HG03571 (cell line): ENCODE data around the gene GPC6.

Experiments
- ATAC-seq: cut with Tn5 transposase; IDR thresholded peaks from one replicate; pipeline ENCODE4 v1.9.1; 2021; ENCODE audit not compliant: unreplicated experiment

The GPC6 gene

GRCh38 chr13:93767180-93767916 is 540.7 kb downstream of the GPC6 start:
- no peak for ATAC-seq

DNA sequence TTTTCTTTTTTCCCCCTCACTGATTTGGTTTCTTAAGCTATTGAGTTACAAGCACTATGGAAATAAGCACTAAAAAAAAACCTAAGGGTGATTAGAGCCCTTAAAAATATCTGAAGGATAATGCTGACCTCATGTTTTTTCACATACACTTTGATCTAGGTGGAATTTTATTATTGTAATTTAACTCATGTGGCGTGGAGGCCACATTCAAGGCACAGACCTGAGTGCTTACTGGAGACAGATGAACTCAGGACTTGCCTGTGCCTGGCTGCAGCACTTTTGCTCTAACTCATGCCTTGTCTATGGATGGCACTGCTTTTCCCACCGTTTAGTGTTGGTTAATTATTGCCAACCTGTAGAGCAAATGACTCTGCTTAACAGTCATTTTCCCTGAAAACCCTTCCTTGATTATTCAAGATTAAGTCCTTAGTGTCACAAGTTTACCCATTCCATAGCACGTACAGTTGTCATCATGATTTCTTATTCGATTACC is 541.4 kb downstream of the GPC6 start:
- ATAC-seq, result no peak

DNA sequence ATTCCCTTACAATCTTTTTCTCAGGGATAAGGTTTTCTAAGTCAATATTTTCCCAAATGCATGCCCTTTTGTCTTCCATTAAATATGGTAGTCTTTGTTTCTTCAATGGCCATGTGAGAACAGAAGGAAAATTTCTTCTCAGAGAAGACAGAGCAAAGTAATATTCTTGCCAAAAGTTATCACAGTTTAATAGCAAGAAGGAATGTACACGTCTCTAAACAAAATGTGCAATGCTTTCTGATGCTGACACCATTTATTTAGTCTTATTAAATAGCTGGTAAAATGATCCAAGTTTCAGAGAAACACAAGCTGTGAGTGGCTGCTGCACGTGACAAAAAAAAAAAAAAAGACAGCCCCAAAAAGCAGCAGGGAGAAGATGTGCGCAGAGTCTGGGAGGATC is 542.5 kb downstream of the GPC6 start:
- no peak for ATAC-seq

DNA sequence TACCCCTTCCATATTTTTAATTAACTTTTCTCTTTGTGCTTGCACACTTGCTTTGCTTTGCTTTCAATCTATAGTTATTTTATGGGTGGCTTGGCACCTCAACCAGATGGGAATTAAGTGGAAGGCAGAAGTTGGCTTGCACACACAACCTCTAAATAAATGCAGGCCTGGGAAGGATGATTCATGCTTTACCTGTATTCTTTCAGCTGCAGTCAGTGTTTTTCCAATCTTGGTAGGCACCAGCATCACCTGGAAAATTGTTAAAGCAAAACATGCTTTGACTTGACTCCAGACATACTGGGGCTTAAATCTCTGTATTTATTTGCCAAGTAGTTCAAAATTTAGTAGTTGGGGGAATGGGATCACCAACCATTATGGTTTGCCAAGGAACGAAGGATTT is 543.0 kb downstream of the GPC6 start:
- ATAC-seq, result no peak

DNA sequence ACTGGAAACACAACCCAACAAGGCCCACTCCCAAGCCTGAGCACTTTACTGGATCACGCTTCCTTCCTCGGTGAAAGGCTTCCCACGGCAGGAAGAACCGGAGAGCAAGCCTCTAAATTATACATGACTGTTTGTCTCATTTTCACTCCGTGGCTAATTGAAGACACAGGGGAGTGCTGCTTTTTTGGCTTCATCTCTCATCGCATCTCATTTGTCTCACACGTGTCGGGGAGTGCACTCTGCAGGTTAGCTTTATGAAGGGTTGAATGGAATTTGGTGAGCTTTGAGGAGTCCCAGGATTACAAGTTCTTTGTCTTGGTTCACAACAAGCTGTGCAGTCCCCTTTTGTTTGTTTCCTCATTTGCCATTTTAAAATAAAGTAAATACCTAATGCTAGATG is 544.6 kb downstream of the GPC6 start:
- no peak for ATAC-seq

DNA sequence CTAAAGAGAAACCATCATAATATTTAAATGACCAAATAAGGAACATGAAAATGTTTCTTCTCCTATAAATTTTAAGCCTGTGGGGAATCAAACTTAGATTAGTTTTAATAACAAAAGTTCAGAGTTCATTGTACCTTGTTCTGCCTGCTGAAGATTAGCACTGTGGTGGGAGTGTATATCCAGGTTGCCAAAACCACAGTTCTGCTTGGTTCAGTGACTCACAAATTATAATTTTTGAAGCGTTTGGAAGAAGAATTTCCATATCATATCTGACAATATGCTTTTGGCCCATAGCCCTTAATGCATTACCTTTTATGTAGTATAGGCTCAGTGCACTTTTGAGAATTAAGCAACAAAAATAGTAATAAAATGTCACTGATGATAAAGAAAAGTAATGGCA is 545.2 kb downstream of the GPC6 start:
- no peak for ATAC-seq

GRCh38 chr13:93774506-93774905 is 547.9 kb downstream of the GPC6 start:
- ATAC-seq, result no peak

DNA sequence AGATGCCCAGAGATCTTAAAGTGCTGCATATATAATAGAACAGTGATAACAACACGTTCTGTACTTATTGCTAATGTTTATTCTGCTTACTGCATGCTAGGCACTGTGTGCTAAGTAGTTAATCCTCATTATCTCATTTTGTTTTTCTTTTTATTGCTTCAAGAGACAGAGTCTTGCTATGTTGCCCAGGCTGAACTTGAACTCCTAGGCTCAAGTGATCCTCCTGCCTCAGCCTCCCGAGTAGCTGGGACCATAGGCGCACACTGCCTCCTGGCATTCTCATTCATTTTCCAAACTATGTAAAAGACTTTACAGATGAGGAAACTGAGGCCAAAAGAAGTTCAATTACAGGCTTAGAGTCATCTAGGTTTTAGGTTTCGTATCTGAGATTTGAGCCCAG is 548.4 kb downstream of the GPC6 start:
- no peak for ATAC-seq

DNA sequence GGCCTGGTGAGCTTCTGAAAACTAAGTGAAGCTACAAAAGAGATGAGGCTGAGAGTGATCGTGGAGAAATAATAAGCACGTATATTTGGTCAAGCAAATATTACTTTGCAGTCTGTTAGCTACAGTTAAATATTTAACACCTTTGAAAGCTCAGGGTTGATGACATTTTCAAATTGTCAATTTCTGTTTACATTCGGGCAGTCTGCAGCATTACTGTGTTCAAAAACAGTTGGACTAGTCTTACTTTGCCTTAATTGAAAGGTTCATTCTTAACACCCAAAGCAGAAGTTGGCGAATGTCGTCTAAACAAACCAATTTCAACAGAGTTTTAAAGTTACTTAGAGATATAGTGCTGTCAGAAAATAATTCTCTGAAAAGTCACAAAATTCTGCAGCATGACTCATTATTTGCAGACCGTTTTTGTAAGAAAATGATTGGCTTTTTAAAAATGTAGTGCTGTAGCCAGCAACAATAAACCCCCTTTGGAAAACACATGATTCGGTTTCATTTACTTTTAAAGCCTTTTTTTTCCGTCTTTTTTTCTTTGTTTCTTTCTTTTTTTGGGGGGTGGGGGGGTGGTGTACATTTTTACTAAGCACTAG is 549.0 kb downstream of the GPC6 start:
- no peak for ATAC-seq

GRCh38 chr13:93776936-93777335 is 550.3 kb downstream of the GPC6 start:
- ATAC-seq, result no peak

DNA sequence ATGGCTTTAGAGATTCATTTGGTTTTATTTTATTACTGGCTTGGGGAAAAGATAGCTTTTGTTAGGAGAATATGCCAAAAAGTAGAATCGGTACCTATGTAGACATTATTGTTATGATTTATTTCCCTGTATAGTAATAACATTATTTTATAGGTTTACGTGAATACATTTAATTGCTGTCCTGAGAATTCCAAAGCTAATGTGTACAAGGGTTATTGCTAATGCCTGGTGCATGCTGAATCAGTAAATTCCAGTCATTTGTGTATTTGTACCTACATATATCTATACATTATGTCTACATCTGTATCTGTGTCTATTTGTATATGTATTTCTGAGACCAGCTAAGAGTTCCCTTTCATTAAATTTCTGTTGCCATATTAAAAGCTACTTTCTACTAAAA is 550.9 kb downstream of the GPC6 start:
- ATAC-seq, result no peak

DNA sequence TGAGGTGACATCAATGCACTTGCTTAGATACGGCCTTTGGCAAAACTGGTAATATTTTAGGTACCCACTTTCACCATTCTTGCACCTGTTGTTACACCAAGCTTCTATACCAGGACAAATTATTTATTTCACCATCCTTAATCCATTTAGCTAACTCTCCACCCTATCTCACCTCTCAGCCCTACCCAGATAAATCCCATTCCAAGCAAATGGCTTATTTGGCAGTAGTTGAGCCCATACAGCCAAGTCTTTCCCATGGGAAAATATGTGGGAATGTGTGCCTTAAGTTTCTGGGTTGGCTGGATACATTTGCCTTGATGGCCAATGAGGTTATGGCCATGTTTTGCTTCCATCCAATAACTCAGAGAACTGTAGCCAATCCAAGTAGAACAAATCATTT is 551.9 kb downstream of the GPC6 start:
- no peak for ATAC-seq

- ATAC-seq, result no peak
Observed at GRCh38 chr13:93784191-93784590, 557.6 kb downstream of the GPC6 start.

DNA sequence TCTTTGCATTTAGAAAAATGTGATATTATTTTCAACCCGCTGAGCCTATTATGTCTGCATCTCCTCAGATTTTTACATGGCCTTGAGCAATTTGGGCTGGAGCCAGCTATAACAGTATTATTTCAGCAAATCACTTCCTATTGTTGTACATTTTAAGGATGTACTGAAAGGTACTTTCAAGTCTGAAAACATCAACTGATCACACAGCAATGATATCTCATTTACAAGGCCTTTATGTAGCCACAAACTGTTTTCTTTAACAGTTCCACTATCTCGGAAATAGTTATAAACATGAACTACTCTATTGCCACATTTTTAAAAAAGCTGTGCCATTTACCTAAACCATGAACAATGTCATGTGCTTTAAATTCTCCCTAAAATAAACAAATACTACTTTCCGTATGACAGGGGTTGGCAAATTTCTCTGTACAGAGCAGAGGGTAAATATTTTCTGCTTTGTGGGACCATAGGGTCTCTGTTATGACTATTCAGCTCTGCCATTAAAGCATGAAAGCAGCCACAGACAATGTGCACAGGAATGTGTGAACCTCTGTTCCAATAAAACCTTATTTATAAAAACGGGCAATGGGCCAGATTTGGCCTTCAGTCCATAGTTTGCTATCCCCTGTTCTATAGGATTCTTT is 560.4 kb downstream of the GPC6 start:
- no peak for ATAC-seq

GRCh38 chr13:93788456-93788855 is 561.8 kb downstream of the GPC6 start:
- no peak for ATAC-seq

- no peak for ATAC-seq
Observed at GRCh38 chr13:93789058-93789457, 562.5 kb downstream of the GPC6 start.

DNA sequence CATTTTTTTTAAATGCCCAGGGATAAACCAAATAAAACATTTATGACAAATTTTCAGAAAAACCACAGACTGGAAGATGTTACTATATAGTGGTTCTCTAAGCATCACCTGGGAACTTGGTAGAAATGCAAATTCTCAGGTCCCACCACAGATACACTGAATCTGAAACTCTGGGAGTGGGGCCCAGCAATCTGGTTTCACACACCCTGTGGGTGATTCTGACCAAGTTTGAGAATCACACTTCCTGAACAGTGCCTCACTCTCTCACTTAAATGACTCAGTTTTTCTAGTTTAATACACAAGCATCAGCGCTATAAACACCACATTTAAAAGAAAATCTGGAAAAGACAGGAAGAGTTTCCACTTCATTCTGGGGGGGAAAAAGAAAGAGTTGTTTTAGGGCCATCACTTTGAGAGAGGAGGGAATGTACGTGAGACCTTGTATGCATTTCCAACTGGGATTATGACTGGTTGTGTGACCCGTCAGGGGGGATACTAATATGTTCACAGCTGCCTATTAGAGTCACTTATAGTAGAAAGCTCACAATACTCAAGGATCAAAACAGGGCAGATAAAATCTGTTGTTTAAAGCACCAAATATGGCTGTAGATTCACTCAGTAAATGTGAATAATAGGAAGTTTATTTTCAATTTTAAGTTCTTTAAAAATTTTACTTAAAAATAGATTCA is 567.7 kb downstream of the GPC6 start:
- peak; percentile 79 for ATAC-seq

GRCh38 chr13:93797463-93797862 is 570.9 kb downstream of the GPC6 start:
- no peak for ATAC-seq

DNA sequence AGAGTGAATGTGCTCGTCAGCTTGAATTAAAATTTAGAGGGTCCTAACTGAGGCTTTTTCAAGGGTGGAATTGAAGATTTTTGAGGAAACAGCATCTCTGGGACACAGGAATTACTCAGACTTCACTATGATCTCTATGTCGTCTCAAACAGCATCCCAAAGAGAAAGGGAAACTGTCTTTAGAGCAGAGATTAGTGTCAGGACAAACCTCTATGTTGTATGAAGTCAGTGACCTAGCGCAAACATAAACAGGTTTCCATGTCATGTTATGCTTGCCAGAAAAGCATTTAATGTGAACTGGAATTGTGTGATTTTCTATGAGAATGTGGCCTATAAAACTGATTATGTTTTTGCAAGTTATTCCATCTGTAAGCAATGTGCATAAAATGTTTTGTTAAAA is 573.7 kb downstream of the GPC6 start:
- ATAC-seq, result no peak

GRCh38 chr13:93805736-93806135 is 579.1 kb downstream of the GPC6 start:
- no peak for ATAC-seq

- no peak for ATAC-seq
Observed at GRCh38 chr13:93806861-93807260, 580.3 kb downstream of the GPC6 start.

GRCh38 chr13:93810264-93810663 is 583.7 kb downstream of the GPC6 start:
- ATAC-seq, result no peak
